NT2/D1 (cell line): ENCODE data around the gene SLC26A3.

ENCODE experiments used
- SUZ12 ChIP-seq: IDR thresholded peaks from 2 replicates; pipeline ENCODE4 v1.6.1; 2011; ENCODE audit not compliant: insufficient read length, insufficient read depth; ENCODE audit errors: extremely low read depth
- YY1 ChIP-seq: IDR thresholded peaks from 2 replicates; pipeline ENCODE4 v1.6.1; 2011; ENCODE audit not compliant: insufficient read length, insufficient read depth
- ZNF274 ChIP-seq: IDR thresholded peaks from 2 replicates; pipeline ENCODE4 v1.6.1; 2011; ENCODE audit warnings: mild to moderate bottlenecking, low read depth, low read length

DNA sequence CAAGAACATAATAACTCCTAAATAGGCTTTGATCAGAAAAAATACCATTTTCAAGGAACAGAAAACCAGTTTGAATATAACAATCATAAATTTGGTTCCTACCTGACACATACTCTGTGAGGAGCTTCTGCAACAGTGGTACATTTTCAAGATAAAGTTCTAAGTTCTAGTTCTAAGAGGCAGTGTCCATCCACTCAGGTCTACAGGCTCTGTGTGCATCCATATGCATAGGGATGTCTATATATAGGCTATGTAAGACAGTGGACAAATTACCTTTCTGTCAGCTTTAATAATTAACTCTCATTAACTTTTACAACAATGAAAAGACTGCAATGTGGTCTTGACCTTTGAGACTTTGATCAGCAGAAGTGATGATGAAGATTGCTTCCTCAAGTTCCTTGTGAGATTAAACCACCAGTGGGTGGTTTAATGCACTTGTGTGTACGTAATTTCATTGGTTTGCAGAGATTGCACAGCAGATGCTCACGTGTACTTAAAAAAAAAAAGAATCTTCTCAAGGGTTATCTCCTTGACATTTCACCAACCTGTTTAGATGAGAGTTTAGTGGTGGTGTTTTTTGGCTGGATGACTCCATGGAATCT is at the start of gene SLC26A3:
- no peak for TF ChIP-seq ZNF274
- TF ChIP-seq SUZ12 = no peak
- no peak for TF ChIP-seq YY1
